ENCODE measurements around the gene PGLYRP3. TPM values are rescaled to one million over a fixed set of nuclear protein-coding genes. Genes with fewer than 3 reads are reported as not detected.

PGLYRP3 gene
- total and polyA plus RNA-seq, 3 donors from 2014 or later, result 0.28 TPM; not detected in 2

DNA sequence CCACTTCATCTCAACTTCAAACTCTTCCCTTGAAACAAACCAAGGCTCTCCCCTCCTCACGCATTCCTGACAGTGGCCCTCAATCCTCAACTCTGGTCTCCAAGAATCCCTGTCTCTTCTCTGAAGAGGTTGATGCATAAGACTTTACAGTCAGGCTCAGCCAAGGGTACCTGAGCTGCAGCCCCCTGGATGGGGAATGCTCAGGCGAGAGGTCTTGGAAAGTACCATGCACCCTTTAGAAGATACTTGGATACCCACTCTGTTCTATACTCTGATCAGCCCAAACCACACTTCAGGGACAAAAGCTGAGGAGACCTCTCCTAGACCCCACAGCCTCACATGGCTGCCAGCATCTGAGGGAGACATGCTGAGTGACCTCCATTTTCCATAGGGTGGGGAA is 536 bp upstream of the PGLYRP3 start:
- no peaks in the 10 kb centered on the region for H3K27me3 ChIP-seq
- intact Hi-C loops (cut with DNase I; ENCODE audit: low total_unique reads), result no loop called here
- no peaks in the 10 kb centered on the region for H3K36me3 ChIP-seq (ENCODE audit: low read depth, missing control alignments)
- DNase-seq, result no peak
- 91 to 98% methylated on average over 2 of the region's 2 CpGs for WGBS, 2 donors
- H3K9me3 ChIP-seq, result no peaks in the 10 kb centered on the region
- TF ChIP-seq, protein P1, sequence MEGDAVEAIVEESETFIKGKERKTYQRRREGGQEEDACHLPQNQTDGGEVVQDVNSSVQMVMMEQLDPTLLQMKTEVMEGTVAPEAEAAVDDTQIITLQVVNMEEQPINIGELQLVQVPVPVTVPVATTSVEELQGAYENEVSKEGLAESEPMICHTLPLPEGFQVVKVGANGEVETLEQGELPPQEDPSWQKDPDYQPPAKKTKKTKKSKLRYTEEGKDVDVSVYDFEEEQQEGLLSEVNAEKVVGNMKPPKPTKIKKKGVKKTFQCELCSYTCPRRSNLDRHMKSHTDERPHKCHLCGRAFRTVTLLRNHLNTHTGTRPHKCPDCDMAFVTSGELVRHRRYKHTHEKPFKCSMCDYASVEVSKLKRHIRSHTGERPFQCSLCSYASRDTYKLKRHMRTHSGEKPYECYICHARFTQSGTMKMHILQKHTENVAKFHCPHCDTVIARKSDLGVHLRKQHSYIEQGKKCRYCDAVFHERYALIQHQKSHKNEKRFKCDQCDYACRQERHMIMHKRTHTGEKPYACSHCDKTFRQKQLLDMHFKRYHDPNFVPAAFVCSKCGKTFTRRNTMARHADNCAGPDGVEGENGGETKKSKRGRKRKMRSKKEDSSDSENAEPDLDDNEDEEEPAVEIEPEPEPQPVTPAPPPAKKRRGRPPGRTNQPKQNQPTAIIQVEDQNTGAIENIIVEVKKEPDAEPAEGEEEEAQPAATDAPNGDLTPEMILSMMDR (IDR thresholded peaks at IDR 0.05), result no peak
- no peak for TF ChIP-seq POLR2A (IDR thresholded peaks at IDR 0.05)
- H3K27ac ChIP-seq, result no peak overlapping the region
- H3K4me1 ChIP-seq, result no peaks in the 10 kb centered on the region
- H3K4me3 ChIP-seq, result no peak overlapping the region

DNA sequence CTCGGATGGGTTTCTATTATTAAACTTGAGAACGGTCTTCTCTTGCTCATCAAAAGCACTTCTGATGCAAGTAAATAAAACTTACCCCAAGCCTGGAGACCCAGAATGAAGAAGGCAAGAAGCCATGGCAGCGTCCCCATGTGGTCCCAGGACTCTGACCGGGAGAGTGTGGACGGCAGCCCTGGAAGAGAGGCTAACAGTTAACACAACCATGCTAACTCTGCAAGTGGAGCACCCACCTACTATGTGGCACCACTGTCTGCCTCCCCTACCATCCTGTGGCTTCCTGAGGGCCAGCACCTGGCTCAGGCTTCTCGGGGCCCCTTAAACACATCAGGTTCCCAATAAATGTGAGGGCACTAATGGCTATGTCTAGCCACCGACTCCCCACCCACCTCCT is 2.2 kb downstream of the PGLYRP3 start:
- Histone ChIP-seq H3K36me3 (ENCODE audit: low read depth, missing control alignments) (no peaks in the 10 kb centered on the region), H3K27me3 (no peaks in the 10 kb centered on the region), H3K27ac (no peak overlapping the region), H3K4me3 (no peak overlapping the region), H3K9me3 (no peaks in the 10 kb centered on the region), H3K4me1 (no peaks in the 10 kb centered on the region)
- TF ChIP-seq POLR2A (IDR thresholded peaks at IDR 0.05), result no peak
- TF ChIP-seq, protein P1 (IDR thresholded peaks at IDR 0.05), result no peak
- intact Hi-C loops (cut with DNase I; ENCODE audit: low total_unique reads), result no loop called here
- 78 to 82% methylated on average over 6 to 7 of the region's 7 CpGs for WGBS, 2 donors
- no peak for DNase-seq

DNA sequence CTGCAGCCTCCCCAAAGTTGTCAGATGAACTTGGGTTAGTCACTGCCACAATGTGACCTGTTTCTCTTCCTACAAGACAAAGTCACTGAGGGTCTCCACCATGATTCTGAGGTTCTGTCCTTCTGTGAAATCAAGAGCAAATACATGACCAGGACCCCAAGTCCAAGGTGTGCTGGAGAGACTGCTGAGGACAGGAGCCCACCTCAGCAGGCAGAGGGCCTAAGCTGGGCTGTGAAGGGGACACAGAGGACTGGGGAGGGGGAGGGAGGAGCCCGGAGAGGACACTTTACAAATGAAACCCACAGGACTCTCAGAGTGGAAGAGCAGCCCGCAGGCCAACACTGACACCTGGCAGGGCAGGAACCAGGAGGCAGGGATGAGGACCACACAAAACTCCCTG is 3.3 kb downstream of the PGLYRP3 start:
- H3K4me1 ChIP-seq, result no peaks in the 10 kb centered on the region
- no peak overlapping the region for H3K27ac ChIP-seq
- no peaks in the 10 kb centered on the region for H3K27me3 ChIP-seq
- WGBS, 2 donors, result 60 to 84% methylated on average over 1 to 2 of the region's 2 CpGs
- DNase-seq, result no peak
- no peaks in the 10 kb centered on the region for H3K9me3 ChIP-seq
- intact Hi-C loops (cut with DNase I; ENCODE audit: low total_unique reads), result no loop called here
- no peaks in the 10 kb centered on the region for H3K36me3 ChIP-seq (ENCODE audit: low read depth, missing control alignments)
- TF ChIP-seq POLR2A (IDR thresholded peaks at IDR 0.05), result no peak
- TF ChIP-seq, protein P1 (IDR thresholded peaks at IDR 0.05), result no peak
- no peak overlapping the region for H3K4me3 ChIP-seq

DNA sequence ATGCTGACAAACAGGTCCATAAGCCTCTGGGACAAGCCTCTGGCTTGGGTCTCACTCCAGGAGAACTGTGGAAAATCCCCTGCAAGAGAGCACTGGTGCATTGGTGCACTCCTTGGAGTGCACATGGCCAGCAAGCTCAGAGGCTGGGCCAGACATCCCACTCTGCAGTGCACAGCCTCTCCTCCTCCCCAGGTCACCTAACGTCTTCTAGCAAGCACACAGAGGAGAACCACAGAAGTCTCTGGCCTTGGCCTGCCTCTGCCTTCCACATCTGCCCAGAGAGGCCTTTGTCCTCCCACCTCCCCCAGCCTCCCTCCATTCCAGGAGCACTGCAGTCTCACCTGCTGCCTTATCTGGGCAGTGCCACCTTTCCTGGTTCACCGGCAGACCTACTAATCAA is 4.2 kb downstream of the PGLYRP3 start:
- intact Hi-C loops (cut with DNase I; ENCODE audit: low total_unique reads), result no loop called here
- Histone ChIP-seq H3K27ac (no peak overlapping the region), H3K4me3 (no peak overlapping the region), H3K4me1 (no peaks in the 10 kb centered on the region), H3K36me3 (ENCODE audit: low read depth, missing control alignments) (no peaks in the 10 kb centered on the region), H3K27me3 (no peaks in the 10 kb centered on the region), H3K9me3 (no peaks in the 10 kb centered on the region)
- no peak for DNase-seq
- WGBS, 2 donors, result 70 to 90% methylated on average over 2 of the region's 2 CpGs
- TF ChIP-seq, protein P1 (IDR thresholded peaks at IDR 0.05), result no peak

DNA sequence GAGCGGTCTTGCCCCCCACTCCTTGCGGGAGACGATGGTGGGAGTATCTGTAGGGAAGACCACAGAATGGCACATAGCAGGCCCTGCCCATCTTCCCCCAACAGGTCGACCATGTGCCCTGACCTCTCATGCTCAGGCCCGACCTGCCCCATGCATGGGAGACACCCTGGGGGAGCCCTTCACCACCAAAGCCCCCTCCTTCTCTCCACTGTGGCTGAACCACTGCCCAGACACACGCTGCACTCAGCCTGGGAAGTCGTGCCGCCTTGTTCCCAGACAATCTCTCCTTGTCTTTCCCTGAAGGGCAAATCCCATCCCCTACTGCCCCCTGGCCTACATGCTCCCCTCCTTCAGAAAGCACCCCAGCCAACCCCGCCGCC is 5.5 kb downstream of the PGLYRP3 start:
- Histone ChIP-seq H3K4me1 (no peaks in the 10 kb centered on the region), H3K4me3 (no peak overlapping the region), H3K27me3 (no peaks in the 10 kb centered on the region), H3K9me3 (no peaks in the 10 kb centered on the region), H3K27ac (no peak overlapping the region), H3K36me3 (ENCODE audit: low read depth, missing control alignments) (no peaks in the 10 kb centered on the region)
- WGBS, 2 donors, result 77 to 80% methylated on average over 9 to 10 of the region's 10 CpGs
- TF ChIP-seq POLR2A (IDR thresholded peaks at IDR 0.05), result no peak
- TF ChIP-seq, protein P1 (IDR thresholded peaks at IDR 0.05), result no peak
- DNase-seq, result no peak
- intact Hi-C loops (cut with DNase I; ENCODE audit: low total_unique reads), result no loop called here
